ENCODE results near the gene IRF6. TPM values are rescaled to one million over a fixed set of nuclear protein-coding genes. Genes with fewer than 3 reads are reported as not detected.

Gene IRF6
- polyA plus RNA-seq, 1 of the 3 experiments (the other 2 are of a cell fraction) = 0.94 TPM

GRCh38 chr1:209838537-209838936, 32.6 kb upstream of the IRF6 start:
- H2AFZ ChIP-seq (ENCODE audit: low read depth) = no peak overlapping the region
- peak overlapping the region; percentile 93 to 98; a peak in 3 of 4 replicates for H3K27ac ChIP-seq (ENCODE audit: low read depth in 2 of 2, low read length in 1 of 2)
- CTCF ChIA-PET = interaction anchor here (0.6 to 6.3 kb wide), 5 partner anchors 7 to 22 kb away, joined by 3 to 33 read pairs (median 5); partner anchors contain the start of gene UTP25
- POLR2A ChIA-PET = no interaction called here
- TF ChIP-seq USF1 (IDR thresholded peaks at IDR 0.05; ENCODE audit: borderline replicate concordance, low read depth) = no peak
- no peak for TF ChIP-seq FOXM1 (IDR thresholded peaks at IDR 0.05; ENCODE audit: low read depth)
- TF ChIP-seq EP300 (IDR thresholded peaks at IDR 0.05; ENCODE audit: borderline replicate concordance in 1 of 2, low read depth in 1 of 2, low read length in 1 of 2) = no peak
- no peak for TF ChIP-seq RFX5 (IDR thresholded peaks at IDR 0.05; ENCODE audit: low read length)
- TF ChIP-seq RCOR1 (IDR thresholded peaks at IDR 0.05; ENCODE audit: low read length) = no peak
- TF ChIP-seq TCF12 (IDR thresholded peaks at IDR 0.05) = no peak
- no peak for TF ChIP-seq IRF3 (IDR thresholded peaks at IDR 0.05; ENCODE audit: low read depth, low read length)
- TF ChIP-seq EZH2phosphoT487 (IDR thresholded peaks at IDR 0.05; ENCODE audit: borderline replicate concordance, low read depth) = no peak
- TF ChIP-seq FOSL2 (IDR thresholded peaks at IDR 0.05; ENCODE audit: borderline replicate concordance, low read depth) = no peak
- no peak for TF ChIP-seq CTCF (IDR thresholded peaks at IDR 0.05)
- no peak for TF ChIP-seq POLR2AphosphoS5 (IDR thresholded peaks at IDR 0.05; ENCODE audit: low read depth, low read length)
- no peak for TF ChIP-seq ZBTB33 (IDR thresholded peaks at IDR 0.05; ENCODE audit: borderline replicate concordance, low read depth)
- TF ChIP-seq RAD21 (IDR thresholded peaks at IDR 0.05; ENCODE audit: low read length) = no peak
- no peak for TF ChIP-seq MXI1 (IDR thresholded peaks at IDR 0.05; ENCODE audit: low read depth, low read length)
- TF ChIP-seq MEF2A (IDR thresholded peaks at IDR 0.05; ENCODE audit: borderline replicate concordance, low read depth) = no peak
- no peak for TF ChIP-seq REST (IDR thresholded peaks at IDR 0.05; ENCODE audit: low read depth, low read length)
- no peak for TF ChIP-seq ELF1 (IDR thresholded peaks at IDR 0.05)
- TF ChIP-seq NRF1 (IDR thresholded peaks at IDR 0.05; ENCODE audit: low read depth, low read length) = no peak
- H3K4me3 ChIP-seq (ENCODE audit: low read depth in 2 of 2, low read length in 1 of 2) = no peak overlapping the region
- peaks cover 11 to 73% of the 10 kb centered on the region in 2 experiments for H3K4me1 ChIP-seq (ENCODE audit: control insufficient read depth in 1 of 2, insufficient read depth in 2 of 2, low read depth in 1 of 2, low read length in 1 of 2)
- DNase-seq = no peak
- no peaks in the 10 kb centered on the region for H4K20me1 ChIP-seq (ENCODE audit: insufficient read depth)
- no peak overlapping the region; the same call in 1 of the 2 replicates for H3K9ac ChIP-seq
- H3K4me2 ChIP-seq = peak overlapping the region; percentile 51; the same call in 1 of the 2 replicates
- peaks cover 69% of the 10 kb centered on the region for H3K79me2 ChIP-seq (ENCODE audit: insufficient read depth)
- H3F3A ChIP-seq (replicated peaks; ENCODE audit: insufficient read depth) = peaks cover 70% of the 10 kb centered on the region
- 96% methylated on average over 6 of the region's 6 CpGs for WGBS (ENCODE audit: low lambda C conversion rate)
- H3K9me2 ChIP-seq = no peaks in the 10 kb centered on the region
- no peaks in the 10 kb centered on the region for H3K9me3 ChIP-seq
- no peaks in the 10 kb centered on the region for H3K27me3 ChIP-seq (ENCODE audit: insufficient read depth)
- peaks cover 83 to 98% of the 10 kb centered on the region in 2 experiments for H3K36me3 ChIP-seq (replicated peaks in 1 of 2; ENCODE audit: control insufficient read depth in 1 of 2, insufficient read depth in 2 of 2, low read length in 1 of 2)
